Endothelial cell of umbilical vein (primary cell): ENCODE data around the gene LCN12. TPM values are rescaled to one million over a fixed set of nuclear protein-coding genes. Genes with fewer than 3 reads are reported as not detected.

Experiments
- BruUV-seq: library from RNA; stranded (reverse); fragments of 400-500 nt; replicated peaks from 2 replicates; lab custom pipeline; 2021; lab: Mats Ljungman, UMichigan
- CTCF ChIA-PET: fragments of 300-600, 350-600 bp; sonication (Branson Sonifier 250); formaldehyde crosslinking; loops from one replicate; lab custom pipeline; 2021; ENCODE audit warnings: antibody characterized with exemption, inconsistent platforms; lab: Charles Lee
- POLR2A ChIA-PET: fragments of 300-600, 350-600 bp; sonication (Branson Sonifier 250); formaldehyde crosslinking; loops from one replicate; lab custom pipeline; 2021; ENCODE audit warnings: antibody characterized with exemption, inconsistent platforms; lab: Charles Lee
- DNase-seq: peaks from one replicate; pipeline ENCODE4 v3.0.0-alpha.2; 2011; ENCODE audit warnings: low read depth, low spot score
- FAIRE-seq: peaks from 2 replicates; lab custom pipeline; 2011; peaks lifted over from hg19 to GRCh38; lab: Jason Lieb, UNC
- H2AFZ ChIP-seq: 2 replicates; pipeline ENCODE4 v1.6.0; 2012; ENCODE audit warnings: low read depth, low read length, control low read depth, inconsistent platforms
- H3K27ac ChIP-seq: 2 replicates; pipeline ENCODE4 v1.5.1; 2011; ENCODE audit warnings: low read depth, mild to moderate bottlenecking, control low read depth, low read length, moderate library complexity; ENCODE audit not compliant: insufficient read depth
- H3K27me3 ChIP-seq, 2 experiments: 2 replicates each; pipeline versions ENCODE4 v1.6.0 to v1.6.1; 2011; ENCODE audit warnings: low read length in 2 of 2, mixed read lengths in 1 of 2; ENCODE audit not compliant: control insufficient read depth in 2 of 2, insufficient read depth in 2 of 2
- H3K36me3 ChIP-seq, 2 experiments: 2 replicates in 1 of 2; 3 replicates in 1 of 2; pipeline ENCODE4 v1.5.1; 2011; ENCODE audit warnings: low read length in 2 of 2, mild to moderate bottlenecking in 1 of 2, moderate library complexity in 1 of 2; ENCODE audit not compliant: control insufficient read depth in 2 of 2, insufficient read depth in 2 of 2; ENCODE audit errors: extremely low read depth in 1 of 2
- H3K4me1 ChIP-seq: 3 replicates; pipeline ENCODE4 v1.5.1; 2011; ENCODE audit warnings: mild to moderate bottlenecking, low read length; ENCODE audit not compliant: control insufficient read depth, insufficient read depth; ENCODE audit errors: extremely low read depth
- H3K4me2 ChIP-seq: 2 replicates; pipeline ENCODE4 v1.6.1; 2011; ENCODE audit warnings: low read length, control low read depth, mixed read lengths; ENCODE audit not compliant: insufficient read depth
- H3K4me3 ChIP-seq, 3 experiments: fragments of 200-600 bp in 1 of 3; sonication (generic), shearing (Covaris generic) in 1 of 3; replicated peaks in 1 of 3; 2 replicates each; pipeline ENCODE4 v1.5.1; 2011 to 2016; ENCODE audit warnings: control low read depth in 3 of 3, low read length in 3 of 3, mild to moderate bottlenecking in 2 of 3, inconsistent platforms in 1 of 3, low read depth in 1 of 3, moderate library complexity in 1 of 3; ENCODE audit not compliant: insufficient read depth in 1 of 3
- H3K79me2 ChIP-seq: 2 replicates; pipeline ENCODE4 v1.6.0; 2012; ENCODE audit warnings: low read length, inconsistent platforms; ENCODE audit not compliant: control insufficient read depth, insufficient read depth
- H3K9ac ChIP-seq: replicated peaks from 2 replicates; pipeline ENCODE3; 2011; ENCODE audit warnings: low read length, control low read depth; ENCODE audit not compliant: insufficient read depth; ENCODE audit errors: extremely low read depth
- H3K9me1 ChIP-seq: replicated peaks from 3 replicates; pipeline ENCODE4 v1.6.0; 2011; ENCODE audit warnings: mild to moderate bottlenecking, low read length; ENCODE audit not compliant: control insufficient read depth, insufficient read depth; ENCODE audit errors: extremely low read depth
- H3K9me3 ChIP-seq: replicated peaks from 2 replicates; pipeline ENCODE4 v1.5.1; 2012; ENCODE audit warnings: low read length, inconsistent platforms; ENCODE audit not compliant: control insufficient read depth, insufficient read depth
- H4K20me1 ChIP-seq: replicated peaks from 2 replicates; pipeline ENCODE3; 2011; ENCODE audit warnings: mild to moderate bottlenecking, low read length; ENCODE audit not compliant: control insufficient read depth, insufficient read depth; ENCODE audit errors: extremely low read depth
- EZH2 ChIP-seq: IDR thresholded peaks from 2 replicates; pipeline ENCODE4 v1.6.1; 2012; ENCODE audit warnings: borderline replicate concordance, low read depth, mild to moderate bottlenecking, moderate library complexity, low read length, inconsistent platforms; ENCODE audit not compliant: severe bottlenecking
- FOS ChIP-seq: IDR thresholded peaks from 2 replicates; pipeline ENCODE4 v1.6.1; 2011; ENCODE audit warnings: mild to moderate bottlenecking, low read length, moderate library complexity, borderline replicate concordance; ENCODE audit not compliant: insufficient read depth
- GATA2 ChIP-seq: IDR thresholded peaks from 2 replicates; pipeline ENCODE4 v1.7.0; 2011; ENCODE audit warnings: low read depth, mild to moderate bottlenecking, moderate library complexity, mixed read lengths, low read length; ENCODE audit not compliant: insufficient read length, insufficient read depth
- JUN ChIP-seq: IDR thresholded peaks from 2 replicates; pipeline ENCODE4 v1.6.1; 2011; ENCODE audit warnings: borderline replicate concordance, low read depth; ENCODE audit not compliant: insufficient read length, insufficient read depth
- MYC ChIP-seq: IDR thresholded peaks from one replicate; pipeline ENCODE4 v1.6.1; 2011; ENCODE audit warnings: mild to moderate bottlenecking, low read depth, low read length
- POLR2A ChIP-seq: IDR thresholded peaks from 2 replicates; pipeline ENCODE4 v1.6.1; 2012; ENCODE audit warnings: low read depth, mild to moderate bottlenecking, control low read depth, low read length
- POLR2AphosphoS5 ChIP-seq: IDR thresholded peaks from 2 replicates; pipeline ENCODE4 v1.6.1; 2012; ENCODE audit warnings: low read depth, mild to moderate bottlenecking, control low read depth, low read length, moderate library complexity; ENCODE audit not compliant: insufficient read depth
- dilution Hi-C: fragments of 300-500 bp; cut with MboI; formaldehyde crosslinking; loops from one replicate; pipeline ENCODE4 v1.15.0; 2019; ENCODE audit warnings: low sequenced_read_pairs; ENCODE audit not compliant: extremely low pct_ligation_motif_present
- intact Hi-C: fragments of 100-400 bp; cut with micrococcal nuclease; formaldehyde crosslinking; loops from one replicate; pipeline ENCODE4 v1.10.0; 2022
- polyA plus RNA-seq, 4 experiments: library from polyadenylated mRNA; depleted of rRNA in 3 of 4; stranded (reverse) in 3 of 4; unstranded in 1 of 4; fragments of >200 nt; gene quantifications; 2 replicates each; pipeline versions ENCODE4 v1.2.1 to v1.2.3, GENCODE V29; 2011 to 2012; ENCODE audit warnings: missing spikeins in 1 of 4
- total RNA-seq: library from RNA; stranded (reverse); gene quantifications from 2 replicates; pipeline ENCODE4 v1.2.3, GENCODE V29; 2021
- TF ChIP-seq, protein P1 (sequence below): IDR thresholded peaks from 2 replicates; pipeline ENCODE4 v1.6.1; 2011; ENCODE audit not compliant: insufficient read depth, insufficient read length
- TF ChIP-seq, protein P2 (sequence below), 2 donors: IDR thresholded peaks; 1 replicate in 1 of 2; 2 replicates in 1 of 2; pipeline ENCODE4 v1.5.1; 2011; ENCODE audit warnings: low read length in 2 of 2, mild to moderate bottlenecking in 2 of 2, moderate library complexity in 2 of 2, control low read depth in 1 of 2, inconsistent platforms in 1 of 2, low read depth in 1 of 2; ENCODE audit not compliant: insufficient read depth in 1 of 2; ENCODE audit errors: extremely low read depth in 1 of 2

Gene LCN12
- total and polyA plus RNA-seq, 2 donors (not counting 3 experiments of a cell fraction or from before 2014, with no cell fraction given) = 0.35 to 0.52 TPM

DNA sequence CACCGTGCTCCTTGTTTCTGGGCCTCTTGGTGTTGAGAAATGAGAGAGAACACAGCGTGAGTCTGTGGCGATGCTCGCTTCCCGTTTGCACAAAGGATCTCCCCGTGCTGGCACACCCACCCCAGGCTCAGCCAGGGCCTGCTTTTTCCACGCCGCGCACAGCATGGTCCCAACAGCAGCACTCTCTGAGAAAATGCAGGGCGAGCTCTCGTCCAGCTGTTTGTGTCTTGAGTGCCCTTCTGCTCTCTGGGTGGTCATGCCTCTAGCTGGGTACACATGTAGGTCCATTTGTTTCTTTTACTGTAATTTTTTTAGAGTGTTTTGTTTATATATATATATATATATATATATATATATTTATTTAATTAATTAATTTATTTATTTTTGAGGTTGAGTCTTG, 34.2 kb upstream of the LCN12 start:
- ChIA-PET CTCF (no interaction called here), POLR2A (interaction anchor here (0.6 kb wide), 1 partner anchor 22 kb away, joined by 6 read pairs; no protein-coding TSS in a partner anchor)
- intact Hi-C loops = no loop called here
- Histone ChIP-seq H3K36me3 (peaks cover 0 to 44% of the 10 kb centered on the region in 2 experiments), H3K4me2 (no peak overlapping the region), H3K4me3 (no peak overlapping the region), H3K9me3 (no peaks in the 10 kb centered on the region), H3K9ac (no peak overlapping the region), H3K9me1 (no peaks in the 10 kb centered on the region), H2AFZ (no peak overlapping the region), H3K79me2 (no peaks in the 10 kb centered on the region), H3K27me3 (no peaks in the 10 kb centered on the region), H3K4me1 (no peaks in the 10 kb centered on the region), H3K27ac (no peak overlapping the region), H4K20me1 (no peaks in the 10 kb centered on the region)
- dilution Hi-C loops = no loop called here
- BruUV-seq = no TSS peak
- no peak for DNase-seq
- FAIRE-seq = no peak
- TF ChIP-seq JUN (no peak), MYC (no peak), FOS (no peak), POLR2A (no peak), EZH2 (no peak), POLR2AphosphoS5 (no peak), GATA2 (no peak)
- TF ChIP-seq, protein P1, sequence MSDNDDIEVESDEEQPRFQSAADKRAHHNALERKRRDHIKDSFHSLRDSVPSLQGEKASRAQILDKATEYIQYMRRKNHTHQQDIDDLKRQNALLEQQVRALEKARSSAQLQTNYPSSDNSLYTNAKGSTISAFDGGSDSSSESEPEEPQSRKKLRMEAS = no peak
- TF ChIP-seq, protein P2, sequence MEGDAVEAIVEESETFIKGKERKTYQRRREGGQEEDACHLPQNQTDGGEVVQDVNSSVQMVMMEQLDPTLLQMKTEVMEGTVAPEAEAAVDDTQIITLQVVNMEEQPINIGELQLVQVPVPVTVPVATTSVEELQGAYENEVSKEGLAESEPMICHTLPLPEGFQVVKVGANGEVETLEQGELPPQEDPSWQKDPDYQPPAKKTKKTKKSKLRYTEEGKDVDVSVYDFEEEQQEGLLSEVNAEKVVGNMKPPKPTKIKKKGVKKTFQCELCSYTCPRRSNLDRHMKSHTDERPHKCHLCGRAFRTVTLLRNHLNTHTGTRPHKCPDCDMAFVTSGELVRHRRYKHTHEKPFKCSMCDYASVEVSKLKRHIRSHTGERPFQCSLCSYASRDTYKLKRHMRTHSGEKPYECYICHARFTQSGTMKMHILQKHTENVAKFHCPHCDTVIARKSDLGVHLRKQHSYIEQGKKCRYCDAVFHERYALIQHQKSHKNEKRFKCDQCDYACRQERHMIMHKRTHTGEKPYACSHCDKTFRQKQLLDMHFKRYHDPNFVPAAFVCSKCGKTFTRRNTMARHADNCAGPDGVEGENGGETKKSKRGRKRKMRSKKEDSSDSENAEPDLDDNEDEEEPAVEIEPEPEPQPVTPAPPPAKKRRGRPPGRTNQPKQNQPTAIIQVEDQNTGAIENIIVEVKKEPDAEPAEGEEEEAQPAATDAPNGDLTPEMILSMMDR (IDR thresholded peaks at IDR 0.05; ENCODE audit: extremely low read depth in 1 of 2, insufficient read depth in 1 of 2, low read depth in 1 of 2, low read length in 2 of 2) = no peak
